K562 (cell line): ENCODE measurements around the gene VMP1. TPM values are rescaled to one million over a fixed set of nuclear protein-coding genes. Genes with fewer than 3 reads are reported as not detected.

Source experiments
- BMI1 ChIP-seq: fragments of 150-350 bp; IDR thresholded peaks from 2 replicates; pipeline ENCODE4 v1.6.1; 2014; ENCODE audit warnings: low read length
- GATAD2A ChIP-seq: fragments of 450-650 bp; IDR thresholded peaks from 2 replicates; pipeline ENCODE4 v1.6.1; 2017
- MEF2D ChIP-seq: conservative IDR thresholded peaks from 2 replicates; pipeline ENCODE4 v1.6.1; 2016; ENCODE audit warnings: low read depth, missing genetic modification characterization, missing compliant biosample characterization
- MTA3 ChIP-seq: fragments of 450-650 bp; formaldehyde crosslinking; IDR thresholded peaks from 2 replicates; pipeline ENCODE4 v1.6.1; 2017; ENCODE audit warnings: mild to moderate bottlenecking, borderline replicate concordance
- MTF1 ChIP-seq: fragments of 250-450 bp; sonication (Bioruptor Pico); IDR thresholded peaks from 2 replicates; pipeline ENCODE4 v1.9.0; 2021; ENCODE audit warnings: moderate library complexity, mild to moderate bottlenecking, inconsistent platforms, borderline replicate concordance
- TEAD1 ChIP-seq, 2 experiments: fragments of 450-650 bp in 1 of 2; sonication (generic) in 1 of 2; formaldehyde crosslinking; IDR thresholded peaks; 2 replicates each; pipeline versions ENCODE4 v1.4.0 to v1.8.0; 2020 to 2022; ENCODE audit warnings: mild to moderate bottlenecking in 2 of 2, missing genetic modification reagents in 1 of 2
- ZFP30 ChIP-seq: fragments of 250-450 bp; sonication (Bioruptor Pico); IDR thresholded peaks from 2 replicates; pipeline ENCODE4 v1.8.0; 2022; ENCODE audit warnings: moderate library complexity, mild to moderate bottlenecking, inconsistent platforms, borderline replicate concordance
- ZNF644 ChIP-seq: fragments of 200-800 bp; sonication (Bioruptor generic); IDR thresholded peaks from 2 replicates; pipeline ENCODE4 v1.6.1; 2016; ENCODE audit warnings: low read depth, missing genetic modification characterization, missing compliant biosample characterization
- ZNF707 ChIP-seq: fragments of 250-450 bp; sonication (Bioruptor Pico); conservative IDR thresholded peaks from 2 replicates; pipeline ENCODE4 v1.8.0; 2022; ENCODE audit warnings: inconsistent platforms, mild to moderate bottlenecking, moderate library complexity
- ZNF780A ChIP-seq: fragments of 250-450 bp; sonication (Bioruptor Pico); IDR thresholded peaks from 2 replicates; pipeline ENCODE4 v1.5.0; 2021; ENCODE audit warnings: mild to moderate bottlenecking
- polyA plus RNA-seq, 8 experiments: library from polyadenylated mRNA; depleted of rRNA in 4 of 8; stranded (reverse) in 5 of 8; unstranded in 3 of 8; fragments of >200 nt; fragmentation: Nextera tagmentation in 2 of 8; fragmentation: Illumina TruSeq in 1 of 8; extraction: Ambion mirVana in 2 of 8; extraction: Trizol in 1 of 8; gene quantifications; 2 replicates each; pipeline versions ENCODE4 v1.2.1 to v1.2.3, GENCODE V29; 2011 to 2014; ENCODE audit warnings: inconsistent platforms in 1 of 8, missing spikeins in 1 of 8
- total RNA-seq, 7 experiments: library from RNA; depleted of rRNA in 6 of 7; stranded (reverse); fragments of >200 nt in 6 of 7; fragmentation: Illumina TruSeq in 2 of 7; extraction: Trizol in 2 of 7; gene quantifications; 2 replicates each; pipeline versions ENCODE4 v1.2.1 to v1.2.3, GENCODE V29; 2011 to 2021; ENCODE audit warnings: low replicate concordance in 1 of 7
- TF ChIP-seq, protein P1 (sequence below): fragments of 250-450 bp; sonication (Bioruptor Pico); IDR thresholded peaks from 2 replicates; pipeline ENCODE4 v1.5.1; 2021; ENCODE audit warnings: mild to moderate bottlenecking
- TF ChIP-seq, protein P2 (sequence below): fragments of 450-650 bp; IDR thresholded peaks from 2 replicates; pipeline ENCODE4 v1.6.1; 2016; ENCODE audit warnings: mild to moderate bottlenecking
- TF ChIP-seq, protein P3 (sequence below): sonication (generic); formaldehyde crosslinking; IDR thresholded peaks from 2 replicates; pipeline ENCODE4 v1.8.1; 2022; ENCODE audit warnings: missing genetic modification reagents
- TF ChIP-seq, protein P4 (sequence below): fragments of 250-450 bp; sonication (Bioruptor Pico); IDR thresholded peaks from 2 replicates; pipeline ENCODE4 v1.8.0; 2021; ENCODE audit warnings: mild to moderate bottlenecking, moderate library complexity
- TF ChIP-seq, protein P5 (sequence below): sonication (generic); formaldehyde crosslinking; IDR thresholded peaks from 2 replicates; pipeline ENCODE4 v1.8.0; 2022; ENCODE audit warnings: mild to moderate bottlenecking, missing genetic modification reagents
- TF ChIP-seq, protein P6 (sequence below): fragments of 250-450 bp; sonication (Bioruptor Pico); IDR thresholded peaks from 2 replicates; pipeline ENCODE4 v1.8.0; 2022; ENCODE audit warnings: inconsistent platforms
- TF ChIP-seq, protein P7 (sequence below): sonication (generic); formaldehyde crosslinking; IDR thresholded peaks from 2 replicates; pipeline ENCODE4 v1.8.0; 2022; ENCODE audit warnings: missing genetic modification reagents, mild to moderate bottlenecking, moderate library complexity, borderline replicate concordance

The VMP1 gene
- total and polyA plus RNA-seq, 9 of the 15 experiments (the other 6 are each of a cell fraction or from before 2014, with no cell fraction given) = 123 to 304 (median 151) TPM

DNA sequence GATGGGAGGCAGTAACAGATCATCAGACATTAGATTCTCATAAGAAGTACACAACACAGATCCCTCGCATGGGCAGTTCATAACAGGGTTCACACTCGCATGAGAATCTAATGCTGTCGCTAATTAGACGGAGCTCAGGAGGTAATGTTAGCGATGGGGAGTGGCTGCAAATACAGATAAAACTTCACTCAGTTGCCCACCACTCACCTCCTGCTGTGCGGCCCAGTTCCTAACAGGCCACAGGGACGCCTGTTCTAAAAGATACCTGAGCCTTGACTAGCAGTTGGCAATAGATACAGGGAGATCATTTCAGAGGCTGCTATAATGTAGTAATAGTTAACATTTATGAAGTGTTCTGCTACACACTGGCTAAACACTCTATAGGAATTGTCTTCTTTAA, 5.2 kb upstream of the VMP1 start (continued):
- TF ChIP-seq, protein P1, sequence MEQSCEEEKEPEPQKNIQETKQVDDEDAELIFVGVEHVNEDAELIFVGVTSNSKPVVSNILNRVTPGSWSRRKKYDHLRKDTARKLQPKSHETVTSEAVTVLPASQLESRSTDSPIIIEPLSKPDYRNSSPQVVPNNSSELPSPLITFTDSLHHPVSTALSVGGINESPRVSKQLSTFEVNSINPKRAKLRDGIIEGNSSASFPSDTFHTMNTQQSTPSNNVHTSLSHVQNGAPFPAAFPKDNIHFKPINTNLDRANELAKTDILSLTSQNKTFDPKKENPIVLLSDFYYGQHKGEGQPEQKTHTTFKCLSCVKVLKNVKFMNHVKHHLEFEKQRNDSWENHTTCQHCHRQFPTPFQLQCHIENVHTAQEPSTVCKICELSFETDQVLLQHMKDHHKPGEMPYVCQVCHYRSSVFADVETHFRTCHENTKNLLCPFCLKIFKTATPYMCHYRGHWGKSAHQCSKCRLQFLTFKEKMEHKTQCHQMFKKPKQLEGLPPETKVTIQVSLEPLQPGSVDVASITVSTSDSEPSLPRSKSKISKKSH (CRISPR knock-in tag) = no peak
- no peak for TF ChIP-seq ZNF780A
- TF ChIP-seq TEAD1 (CRISPR knock-in tag; IDR thresholded peaks at IDR 0.05) = 0 out of 4 replicates have a peak, but pooled peaks of 1 of the 2 experiments have one; percentile 26
- no peak for TF ChIP-seq GATAD2A
- TF ChIP-seq ZNF644 = no peak
- TF ChIP-seq BMI1 = no peak
- TF ChIP-seq, protein P2, sequence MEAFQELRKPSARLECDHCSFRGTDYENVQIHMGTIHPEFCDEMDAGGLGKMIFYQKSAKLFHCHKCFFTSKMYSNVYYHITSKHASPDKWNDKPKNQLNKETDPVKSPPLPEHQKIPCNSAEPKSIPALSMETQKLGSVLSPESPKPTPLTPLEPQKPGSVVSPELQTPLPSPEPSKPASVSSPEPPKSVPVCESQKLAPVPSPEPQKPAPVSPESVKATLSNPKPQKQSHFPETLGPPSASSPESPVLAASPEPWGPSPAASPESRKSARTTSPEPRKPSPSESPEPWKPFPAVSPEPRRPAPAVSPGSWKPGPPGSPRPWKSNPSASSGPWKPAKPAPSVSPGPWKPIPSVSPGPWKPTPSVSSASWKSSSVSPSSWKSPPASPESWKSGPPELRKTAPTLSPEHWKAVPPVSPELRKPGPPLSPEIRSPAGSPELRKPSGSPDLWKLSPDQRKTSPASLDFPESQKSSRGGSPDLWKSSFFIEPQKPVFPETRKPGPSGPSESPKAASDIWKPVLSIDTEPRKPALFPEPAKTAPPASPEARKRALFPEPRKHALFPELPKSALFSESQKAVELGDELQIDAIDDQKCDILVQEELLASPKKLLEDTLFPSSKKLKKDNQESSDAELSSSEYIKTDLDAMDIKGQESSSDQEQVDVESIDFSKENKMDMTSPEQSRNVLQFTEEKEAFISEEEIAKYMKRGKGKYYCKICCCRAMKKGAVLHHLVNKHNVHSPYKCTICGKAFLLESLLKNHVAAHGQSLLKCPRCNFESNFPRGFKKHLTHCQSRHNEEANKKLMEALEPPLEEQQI = peak; percentile 40; the same call in 1 of the 2 replicates
- TF ChIP-seq, protein P3, sequence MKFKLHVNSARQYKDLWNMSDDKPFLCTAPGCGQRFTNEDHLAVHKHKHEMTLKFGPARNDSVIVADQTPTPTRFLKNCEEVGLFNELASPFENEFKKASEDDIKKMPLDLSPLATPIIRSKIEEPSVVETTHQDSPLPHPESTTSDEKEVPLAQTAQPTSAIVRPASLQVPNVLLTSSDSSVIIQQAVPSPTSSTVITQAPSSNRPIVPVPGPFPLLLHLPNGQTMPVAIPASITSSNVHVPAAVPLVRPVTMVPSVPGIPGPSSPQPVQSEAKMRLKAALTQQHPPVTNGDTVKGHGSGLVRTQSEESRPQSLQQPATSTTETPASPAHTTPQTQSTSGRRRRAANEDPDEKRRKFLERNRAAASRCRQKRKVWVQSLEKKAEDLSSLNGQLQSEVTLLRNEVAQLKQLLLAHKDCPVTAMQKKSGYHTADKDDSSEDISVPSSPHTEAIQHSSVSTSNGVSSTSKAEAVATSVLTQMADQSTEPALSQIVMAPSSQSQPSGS (CRISPR knock-in tag) = no peak
- TF ChIP-seq MEF2D (tag) = no peak
- TF ChIP-seq, protein P4, sequence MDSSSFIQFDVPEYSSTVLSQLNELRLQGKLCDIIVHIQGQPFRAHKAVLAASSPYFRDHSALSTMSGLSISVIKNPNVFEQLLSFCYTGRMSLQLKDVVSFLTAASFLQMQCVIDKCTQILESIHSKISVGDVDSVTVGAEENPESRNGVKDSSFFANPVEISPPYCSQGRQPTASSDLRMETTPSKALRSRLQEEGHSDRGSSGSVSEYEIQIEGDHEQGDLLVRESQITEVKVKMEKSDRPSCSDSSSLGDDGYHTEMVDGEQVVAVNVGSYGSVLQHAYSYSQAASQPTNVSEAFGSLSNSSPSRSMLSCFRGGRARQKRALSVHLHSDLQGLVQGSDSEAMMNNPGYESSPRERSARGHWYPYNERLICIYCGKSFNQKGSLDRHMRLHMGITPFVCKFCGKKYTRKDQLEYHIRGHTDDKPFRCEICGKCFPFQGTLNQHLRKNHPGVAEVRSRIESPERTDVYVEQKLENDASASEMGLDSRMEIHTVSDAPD (CRISPR knock-in tag) = no peak
- no peak for TF ChIP-seq ZNF707 (CRISPR knock-in tag)
- TF ChIP-seq MTF1 (CRISPR knock-in tag) = no peak
- TF ChIP-seq, protein P5, sequence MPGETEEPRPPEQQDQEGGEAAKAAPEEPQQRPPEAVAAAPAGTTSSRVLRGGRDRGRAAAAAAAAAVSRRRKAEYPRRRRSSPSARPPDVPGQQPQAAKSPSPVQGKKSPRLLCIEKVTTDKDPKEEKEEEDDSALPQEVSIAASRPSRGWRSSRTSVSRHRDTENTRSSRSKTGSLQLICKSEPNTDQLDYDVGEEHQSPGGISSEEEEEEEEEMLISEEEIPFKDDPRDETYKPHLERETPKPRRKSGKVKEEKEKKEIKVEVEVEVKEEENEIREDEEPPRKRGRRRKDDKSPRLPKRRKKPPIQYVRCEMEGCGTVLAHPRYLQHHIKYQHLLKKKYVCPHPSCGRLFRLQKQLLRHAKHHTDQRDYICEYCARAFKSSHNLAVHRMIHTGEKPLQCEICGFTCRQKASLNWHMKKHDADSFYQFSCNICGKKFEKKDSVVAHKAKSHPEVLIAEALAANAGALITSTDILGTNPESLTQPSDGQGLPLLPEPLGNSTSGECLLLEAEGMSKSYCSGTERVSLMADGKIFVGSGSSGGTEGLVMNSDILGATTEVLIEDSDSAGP (CRISPR knock-in tag) = no peak
- TF ChIP-seq, protein P6, sequence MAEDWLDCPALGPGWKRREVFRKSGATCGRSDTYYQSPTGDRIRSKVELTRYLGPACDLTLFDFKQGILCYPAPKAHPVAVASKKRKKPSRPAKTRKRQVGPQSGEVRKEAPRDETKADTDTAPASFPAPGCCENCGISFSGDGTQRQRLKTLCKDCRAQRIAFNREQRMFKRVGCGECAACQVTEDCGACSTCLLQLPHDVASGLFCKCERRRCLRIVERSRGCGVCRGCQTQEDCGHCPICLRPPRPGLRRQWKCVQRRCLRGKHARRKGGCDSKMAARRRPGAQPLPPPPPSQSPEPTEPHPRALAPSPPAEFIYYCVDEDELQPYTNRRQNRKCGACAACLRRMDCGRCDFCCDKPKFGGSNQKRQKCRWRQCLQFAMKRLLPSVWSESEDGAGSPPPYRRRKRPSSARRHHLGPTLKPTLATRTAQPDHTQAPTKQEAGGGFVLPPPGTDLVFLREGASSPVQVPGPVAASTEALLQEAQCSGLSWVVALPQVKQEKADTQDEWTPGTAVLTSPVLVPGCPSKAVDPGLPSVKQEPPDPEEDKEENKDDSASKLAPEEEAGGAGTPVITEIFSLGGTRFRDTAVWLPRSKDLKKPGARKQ = no peak
- TF ChIP-seq, protein P7, sequence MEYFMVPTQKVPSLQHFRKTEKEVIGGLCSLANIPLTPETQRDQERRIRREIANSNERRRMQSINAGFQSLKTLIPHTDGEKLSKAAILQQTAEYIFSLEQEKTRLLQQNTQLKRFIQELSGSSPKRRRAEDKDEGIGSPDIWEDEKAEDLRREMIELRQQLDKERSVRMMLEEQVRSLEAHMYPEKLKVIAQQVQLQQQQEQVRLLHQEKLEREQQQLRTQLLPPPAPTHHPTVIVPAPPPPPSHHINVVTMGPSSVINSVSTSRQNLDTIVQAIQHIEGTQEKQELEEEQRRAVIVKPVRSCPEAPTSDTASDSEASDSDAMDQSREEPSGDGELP (CRISPR knock-in tag) = peak; percentile 56
- 0 out of 2 replicates have a peak, but pooled peaks have one; percentile 35 for TF ChIP-seq MTA3
- TF ChIP-seq ZFP30 (CRISPR knock-in tag) = no peak
